Stimulated activated CD4-positive, alpha-beta T cell treated with anti-CD3 and anti-CD28 coated beads, Interleukin-4, amount 100 ng/mL, for 24 hours (primary cell): ENCODE data around the gene GCDH.
A peak's percentile ranks its signal among the peaks of the same experiment; 100 is the strongest.

Experiments
- DNase-seq: peaks from one replicate; pipeline ENCODE4 v3.0.0-alpha.2; 2020

The GCDH gene

GRCh38 chr19:12943437-12944044 lies 52.6 kb downstream of the GCDH start:
- DNase-seq: no peak

- no peak for DNase-seq
These were observed 53.2 kb downstream of the GCDH start for GRCh38 chr19:12944104-12944674.

- DNase-seq: peak; percentile 98
These were observed 54.6 kb downstream of the GCDH start, which contains the start of gene RAD23A for GRCh38 chr19:12945479-12946091. TSS of gene RAD23A (plus strand) at chr19:12945862. CDS start at chr19:12945949, 87 bp downstream.

- DNase-seq: peak; percentile 65
These were observed 55.2 kb downstream of the GCDH start for GRCh38 chr19:12946092-12946721.

GRCh38 chr19:12946731-12947496 lies 56.0 kb downstream of the GCDH start:
- no peak for DNase-seq

GRCh38 chr19:12947702-12948611 lies 57.0 kb downstream of the GCDH start:
- no peak for DNase-seq

GRCh38 chr19:12948612-12949362 lies 57.8 kb downstream of the GCDH start:
- DNase-seq: no peak
